ENCODE results near the gene NANOS1.

NANOS1 gene

DNA sequence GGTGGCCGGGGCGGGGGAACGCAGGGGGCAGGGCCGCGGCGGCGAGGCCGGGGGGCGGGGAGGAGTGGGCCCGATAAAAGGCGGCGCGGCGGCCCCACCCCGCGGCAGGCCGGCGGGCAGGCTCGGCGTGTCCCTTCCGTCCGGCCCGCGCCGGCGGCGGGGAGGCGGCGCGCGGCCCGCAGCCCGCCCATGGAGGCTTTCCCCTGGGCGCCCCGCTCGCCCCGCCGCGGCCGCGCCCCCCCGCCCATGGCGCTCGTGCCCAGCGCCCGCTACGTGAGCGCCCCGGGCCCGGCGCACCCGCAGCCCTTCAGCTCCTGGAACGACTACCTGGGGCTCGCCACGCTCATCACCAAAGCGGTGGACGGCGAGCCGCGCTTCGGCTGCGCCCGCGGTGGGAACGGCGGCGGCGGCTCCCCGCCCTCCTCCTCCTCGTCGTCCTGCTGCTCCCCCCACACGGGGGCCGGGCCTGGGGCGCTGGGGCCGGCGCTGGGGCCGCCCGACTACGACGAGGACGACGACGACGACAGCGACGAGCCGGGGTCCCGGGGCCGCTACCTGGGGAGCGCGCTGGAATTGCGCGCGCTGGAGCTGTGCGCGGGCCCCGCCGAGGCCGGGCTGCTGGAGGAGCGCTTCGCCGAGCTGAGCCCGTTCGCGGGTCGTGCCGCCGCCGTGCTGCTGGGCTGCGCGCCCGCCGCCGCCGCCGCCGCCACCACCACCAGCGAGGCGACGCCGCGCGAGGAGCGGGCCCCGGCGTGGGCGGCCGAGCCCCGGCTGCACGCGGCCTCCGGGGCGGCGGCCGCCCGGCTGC is at the start of gene NANOS1:
Gene NANOS1, plus strand, starts transcription at position 102 of the 808 bp plus-strand sequence. Its CDS starts 88 bp downstream, at position 190.
- DNase-seq (ENCODE audit: low read depth), result peak; percentile 76
- H3K4me3 ChIP-seq (ENCODE audit: low read depth, low read length), result peak within 1 kb of the TSS; percentile 71
- peak; percentile 68 for TF ChIP-seq POLR2A (IDR thresholded peaks at IDR 0.05; ENCODE audit: extremely low read depth, insufficient read length)
- TF ChIP-seq, protein P1, sequence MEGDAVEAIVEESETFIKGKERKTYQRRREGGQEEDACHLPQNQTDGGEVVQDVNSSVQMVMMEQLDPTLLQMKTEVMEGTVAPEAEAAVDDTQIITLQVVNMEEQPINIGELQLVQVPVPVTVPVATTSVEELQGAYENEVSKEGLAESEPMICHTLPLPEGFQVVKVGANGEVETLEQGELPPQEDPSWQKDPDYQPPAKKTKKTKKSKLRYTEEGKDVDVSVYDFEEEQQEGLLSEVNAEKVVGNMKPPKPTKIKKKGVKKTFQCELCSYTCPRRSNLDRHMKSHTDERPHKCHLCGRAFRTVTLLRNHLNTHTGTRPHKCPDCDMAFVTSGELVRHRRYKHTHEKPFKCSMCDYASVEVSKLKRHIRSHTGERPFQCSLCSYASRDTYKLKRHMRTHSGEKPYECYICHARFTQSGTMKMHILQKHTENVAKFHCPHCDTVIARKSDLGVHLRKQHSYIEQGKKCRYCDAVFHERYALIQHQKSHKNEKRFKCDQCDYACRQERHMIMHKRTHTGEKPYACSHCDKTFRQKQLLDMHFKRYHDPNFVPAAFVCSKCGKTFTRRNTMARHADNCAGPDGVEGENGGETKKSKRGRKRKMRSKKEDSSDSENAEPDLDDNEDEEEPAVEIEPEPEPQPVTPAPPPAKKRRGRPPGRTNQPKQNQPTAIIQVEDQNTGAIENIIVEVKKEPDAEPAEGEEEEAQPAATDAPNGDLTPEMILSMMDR (IDR thresholded peaks at IDR 0.05; ENCODE audit: low read depth, low read length), result no peak
- TF ChIP-seq MYC (IDR thresholded peaks at IDR 0.05; ENCODE audit: low read depth, low read length), result 0 out of 2 replicates have a peak, but pooled peaks have one; percentile 25

GRCh38 chr10:118980135-118980865 is 49.2 kb upstream of the NANOS1 start:
- TF ChIP-seq MAX (IDR thresholded peaks at IDR 0.05; ENCODE audit: low read depth, low read length) (no peak), POLR2A (IDR thresholded peaks at IDR 0.05; ENCODE audit: extremely low read depth, insufficient read length) (no peak), MYC (IDR thresholded peaks at IDR 0.05; ENCODE audit: low read depth, low read length) (no peak)
- TF ChIP-seq, protein P1 (IDR thresholded peaks at IDR 0.05; ENCODE audit: low read depth, low read length), result no peak
- no peak for DNase-seq (ENCODE audit: low read depth)

GRCh38 chr10:118980870-118981269 is 48.6 kb upstream of the NANOS1 start:
- H3K4me3 ChIP-seq (ENCODE audit: low read depth, low read length), result no peak overlapping the region
- TF ChIP-seq MAX (IDR thresholded peaks at IDR 0.05; ENCODE audit: low read depth, low read length) (no peak), POLR2A (IDR thresholded peaks at IDR 0.05; ENCODE audit: extremely low read depth, insufficient read length) (no peak), MYC (IDR thresholded peaks at IDR 0.05; ENCODE audit: low read depth, low read length) (no peak)
- TF ChIP-seq, protein P1 (IDR thresholded peaks at IDR 0.05; ENCODE audit: low read depth, low read length), result no peak
- DNase-seq (ENCODE audit: low read depth), result no peak

More at GRCh38 chr10:118980135-118980865, 49.2 kb upstream of the NANOS1 start:
- no peak overlapping the region for H3K4me3 ChIP-seq (ENCODE audit: low read depth, low read length)

- no peak for DNase-seq (ENCODE audit: low read depth)
- TF ChIP-seq, protein P1 (IDR thresholded peaks at IDR 0.05; ENCODE audit: low read depth, low read length), result no peak
- TF ChIP-seq POLR2A (IDR thresholded peaks at IDR 0.05; ENCODE audit: extremely low read depth, insufficient read length), result no peak
- no peak for TF ChIP-seq MYC (IDR thresholded peaks at IDR 0.05; ENCODE audit: low read depth, low read length)
- H3K4me3 ChIP-seq (ENCODE audit: low read depth, low read length), result no peak overlapping the region
These were observed 47.6 kb upstream of the NANOS1 start for GRCh38 chr10:118981946-118982345.

DNA sequence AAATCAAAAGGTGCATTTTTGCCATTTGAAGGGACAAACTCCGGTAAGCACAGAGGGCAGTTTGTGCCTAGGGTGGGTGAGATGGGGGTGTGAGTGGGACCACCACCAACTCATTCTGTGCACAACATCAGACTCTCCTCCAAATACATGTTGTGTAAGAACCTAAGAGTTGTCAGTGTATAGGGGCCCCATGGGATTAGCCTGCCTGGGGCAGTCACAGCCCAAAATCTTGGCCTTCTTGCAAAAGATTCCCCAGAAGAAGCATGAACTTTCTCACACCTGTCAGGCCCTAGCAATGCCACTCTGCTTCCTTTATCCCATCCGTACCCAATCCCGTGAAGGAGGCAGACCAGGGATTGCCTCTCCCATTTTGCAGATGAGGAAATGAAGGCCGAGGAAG is 47.1 kb upstream of the NANOS1 start:
- DNase-seq (ENCODE audit: low read depth), result peak; percentile 68
- TF ChIP-seq POLR2A (IDR thresholded peaks at IDR 0.05; ENCODE audit: extremely low read depth, insufficient read length), result no peak
- TF ChIP-seq, protein P1 (IDR thresholded peaks at IDR 0.05; ENCODE audit: low read depth, low read length), result no peak
- TF ChIP-seq MAX (IDR thresholded peaks at IDR 0.05; ENCODE audit: low read depth, low read length), result no peak
- TF ChIP-seq MYC (IDR thresholded peaks at IDR 0.05; ENCODE audit: low read depth, low read length), result no peak
- H3K4me3 ChIP-seq (ENCODE audit: low read depth, low read length), result no peak overlapping the region

All from NB4 (cell line).